ENCODE measurements around the gene ZNF219. TPM values are rescaled to one million over a fixed set of nuclear protein-coding genes. Genes with fewer than 3 reads are reported as not detected.

The ZNF219 gene
- total and polyA plus RNA-seq, 2 donors (not counting 1 experiment from before 2014, with no cell fraction given): 3.3 to 6.4 TPM

DNA sequence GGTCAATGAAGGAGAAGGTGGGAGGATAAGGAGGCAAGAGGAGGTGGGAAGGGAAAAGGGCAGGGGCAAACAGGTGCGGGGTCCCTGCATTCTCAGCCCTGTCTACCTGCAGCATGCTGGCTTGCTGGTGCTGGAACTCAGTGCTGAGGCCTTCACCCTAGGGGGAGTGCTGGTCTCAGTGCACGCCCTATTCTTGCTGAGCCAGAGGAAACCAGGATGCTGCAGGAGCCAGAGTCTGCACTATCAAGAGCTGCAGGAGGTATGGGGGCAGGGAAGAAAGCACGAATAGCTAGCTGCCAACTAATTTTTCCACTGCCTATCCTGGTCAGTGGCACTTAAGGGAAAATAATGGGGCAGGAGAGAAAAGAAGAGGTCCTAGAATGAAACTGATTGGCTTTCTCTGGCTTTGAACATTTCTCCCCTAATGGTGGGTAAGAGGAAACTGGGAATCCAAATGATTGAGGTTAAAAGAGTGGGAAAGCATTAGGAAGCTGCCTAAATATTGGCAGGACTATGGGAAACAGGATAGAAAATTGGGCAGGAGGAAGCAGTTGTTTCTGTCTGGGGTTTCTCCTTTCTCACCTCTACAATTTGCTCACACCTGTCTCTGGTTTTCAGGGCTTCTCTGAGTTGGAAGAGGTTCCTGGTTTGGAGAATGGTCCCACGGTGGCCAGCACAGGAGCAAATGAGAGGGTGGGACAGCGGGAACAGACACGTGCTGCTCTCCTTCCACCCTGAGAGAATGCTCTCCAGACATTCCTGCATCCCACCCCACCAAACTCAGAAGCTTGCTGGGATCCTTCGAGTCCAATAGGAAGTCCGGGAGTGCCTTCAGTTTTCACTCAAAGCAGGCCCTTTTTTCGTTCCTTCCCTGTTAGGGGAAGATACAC, 4.3 kb upstream of the ZNF219 start:
- intact Hi-C loops (cut with micrococcal nuclease): loop anchor here (1.0 to 10.0 kb wide), 5 partner anchors 31 to 760 kb away; partner anchors contain the start of genes METTL3, PARP2 and SUPT16H

More for the DNA sequence above, 4.3 kb upstream of the ZNF219 start:
- no peaks in the 10 kb centered on the region for H3K79me2 ChIP-seq (ENCODE audit: control insufficient read depth, insufficient read depth, low read length)
- H3K27me3 Mint-ChIP-seq: peaks cover 28% of the 10 kb centered on the region
- peaks cover 21 to 30% of the 10 kb centered on the region in 2 donors for H3K4me1 ChIP-seq (ENCODE audit: control insufficient read depth in 2 of 2, insufficient read depth in 2 of 2, low read length in 2 of 2)
- 29% methylated on average over 7 of the region's 9 CpGs for WGBS (ENCODE audit: insufficient coverage)
- H3K9me3 Mint-ChIP-seq (ENCODE audit: insufficient read depth): no peaks in the 10 kb centered on the region
- no peaks in the 10 kb centered on the region for H3K9me3 ChIP-seq (ENCODE audit: control extremely low read depth in 1 of 3, control insufficient read depth in 2 of 3, insufficient read depth in 1 of 3, low read length in 2 of 3)
- H3K27ac ChIP-seq (ENCODE audit: low read length in 2 of 2): no peak overlapping the region
- no peaks in the 10 kb centered on the region for H3K36me3 ChIP-seq (replicated peaks in 1 of 2; ENCODE audit: control extremely low read depth in 1 of 2, control insufficient read depth in 1 of 2, extremely low read depth in 1 of 2, insufficient read depth in 2 of 2, low read length in 1 of 2)
- no peak for TF ChIP-seq EZH2 (IDR thresholded peaks at IDR 0.05; ENCODE audit: borderline replicate concordance, insufficient read depth, low read depth, low read length, poor library complexity, severe bottlenecking)
- TF ChIP-seq, protein P1, sequence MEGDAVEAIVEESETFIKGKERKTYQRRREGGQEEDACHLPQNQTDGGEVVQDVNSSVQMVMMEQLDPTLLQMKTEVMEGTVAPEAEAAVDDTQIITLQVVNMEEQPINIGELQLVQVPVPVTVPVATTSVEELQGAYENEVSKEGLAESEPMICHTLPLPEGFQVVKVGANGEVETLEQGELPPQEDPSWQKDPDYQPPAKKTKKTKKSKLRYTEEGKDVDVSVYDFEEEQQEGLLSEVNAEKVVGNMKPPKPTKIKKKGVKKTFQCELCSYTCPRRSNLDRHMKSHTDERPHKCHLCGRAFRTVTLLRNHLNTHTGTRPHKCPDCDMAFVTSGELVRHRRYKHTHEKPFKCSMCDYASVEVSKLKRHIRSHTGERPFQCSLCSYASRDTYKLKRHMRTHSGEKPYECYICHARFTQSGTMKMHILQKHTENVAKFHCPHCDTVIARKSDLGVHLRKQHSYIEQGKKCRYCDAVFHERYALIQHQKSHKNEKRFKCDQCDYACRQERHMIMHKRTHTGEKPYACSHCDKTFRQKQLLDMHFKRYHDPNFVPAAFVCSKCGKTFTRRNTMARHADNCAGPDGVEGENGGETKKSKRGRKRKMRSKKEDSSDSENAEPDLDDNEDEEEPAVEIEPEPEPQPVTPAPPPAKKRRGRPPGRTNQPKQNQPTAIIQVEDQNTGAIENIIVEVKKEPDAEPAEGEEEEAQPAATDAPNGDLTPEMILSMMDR (IDR thresholded peaks at IDR 0.05): no peak
- ChIA-PET POLR2A (interaction anchor here (0.5 to 2.6 kb wide), 3 partner anchors 10 to 110 kb away, joined by 4 to 27 read pairs (median 5); partner anchors contain the start of gene ARHGEF40), CTCF (interaction anchor here (0.9 to 11.8 kb wide), 8 partner anchors 8 to 132 kb away, joined by 3 to 348 read pairs (median 84); partner anchors contain the start of genes ARHGEF40 and NDRG2)
- no peak overlapping the region for H3K27ac Mint-ChIP-seq
- peak overlapping the region; percentile 78 for H3K4me3 Mint-ChIP-seq
- no peak for DNase-seq
- H3K4me3 ChIP-seq (ENCODE audit: control extremely low read depth in 1 of 5, extremely low read depth in 1 of 5, insufficient read depth in 1 of 5, low read depth in 2 of 5, low read length in 4 of 5): peak overlapping the region; percentile 18 to 92 (median 80)
- H2AFZ ChIP-seq (ENCODE audit: insufficient read depth, low read depth, low read length, poor library complexity, severe bottlenecking): peak overlapping the region; percentile 83
- H4K20me1 ChIP-seq (ENCODE audit: control insufficient read depth, insufficient read depth, low read length, poor library complexity, severe bottlenecking): no peaks in the 10 kb centered on the region
- ATAC-seq (ENCODE audit: low read depth): no peak
- peak overlapping the region; percentile 87 for H3K9ac ChIP-seq (ENCODE audit: low read length)
- H3K27me3 ChIP-seq (replicated peaks in 1 of 4; ENCODE audit: control extremely low read depth in 1 of 4, control insufficient read depth in 3 of 4, insufficient read depth in 4 of 4, low read length in 3 of 4): peaks cover 0 to 29% (median 17%) of the 10 kb centered on the region in 4 experiments
- H3K4me1 Mint-ChIP-seq: peaks cover 18% of the 10 kb centered on the region
- H3K4me2 ChIP-seq (replicated peaks; ENCODE audit: low read depth, low read length, poor library complexity, severe bottlenecking): peak overlapping the region; percentile 75
